ENCODE measurements around the gene PIGU.

The PIGU gene

DNA sequence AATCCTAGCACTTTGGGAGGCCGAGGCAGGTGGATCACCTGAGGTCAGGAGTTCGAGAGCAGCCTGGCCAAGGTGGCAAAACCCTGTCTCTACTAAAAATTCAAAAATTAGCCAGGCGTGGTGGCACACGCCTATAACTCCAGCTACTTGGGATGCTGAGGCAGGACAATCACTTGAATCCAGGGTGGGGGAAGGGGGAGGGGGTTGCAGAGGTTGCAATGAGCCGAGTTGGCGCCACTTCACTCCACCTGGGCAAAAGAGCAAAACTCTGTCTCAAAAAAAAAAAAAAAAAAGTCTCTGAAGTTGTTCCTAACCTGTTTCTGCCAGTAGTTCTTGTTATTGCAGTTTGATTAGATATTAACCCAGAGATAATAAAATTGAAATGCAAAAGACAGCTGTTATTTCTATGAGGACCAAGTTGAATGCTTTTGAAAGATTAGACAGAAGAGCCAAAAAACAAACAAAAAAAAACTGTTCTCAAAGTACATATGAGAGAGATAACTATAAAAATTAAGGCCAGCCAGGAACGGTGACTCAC is 22.6 kb downstream of the PIGU start:
- no peak for TF ChIP-seq POLR2AphosphoS5 (IDR thresholded peaks at IDR 0.05; ENCODE audit: low read depth)
- no peak for TF ChIP-seq GABPA (IDR thresholded peaks at IDR 0.05; ENCODE audit: low read depth)
- TF ChIP-seq, protein P1, sequence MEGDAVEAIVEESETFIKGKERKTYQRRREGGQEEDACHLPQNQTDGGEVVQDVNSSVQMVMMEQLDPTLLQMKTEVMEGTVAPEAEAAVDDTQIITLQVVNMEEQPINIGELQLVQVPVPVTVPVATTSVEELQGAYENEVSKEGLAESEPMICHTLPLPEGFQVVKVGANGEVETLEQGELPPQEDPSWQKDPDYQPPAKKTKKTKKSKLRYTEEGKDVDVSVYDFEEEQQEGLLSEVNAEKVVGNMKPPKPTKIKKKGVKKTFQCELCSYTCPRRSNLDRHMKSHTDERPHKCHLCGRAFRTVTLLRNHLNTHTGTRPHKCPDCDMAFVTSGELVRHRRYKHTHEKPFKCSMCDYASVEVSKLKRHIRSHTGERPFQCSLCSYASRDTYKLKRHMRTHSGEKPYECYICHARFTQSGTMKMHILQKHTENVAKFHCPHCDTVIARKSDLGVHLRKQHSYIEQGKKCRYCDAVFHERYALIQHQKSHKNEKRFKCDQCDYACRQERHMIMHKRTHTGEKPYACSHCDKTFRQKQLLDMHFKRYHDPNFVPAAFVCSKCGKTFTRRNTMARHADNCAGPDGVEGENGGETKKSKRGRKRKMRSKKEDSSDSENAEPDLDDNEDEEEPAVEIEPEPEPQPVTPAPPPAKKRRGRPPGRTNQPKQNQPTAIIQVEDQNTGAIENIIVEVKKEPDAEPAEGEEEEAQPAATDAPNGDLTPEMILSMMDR (IDR thresholded peaks at IDR 0.05; ENCODE audit: insufficient read depth, low read length) = no peak
- TF ChIP-seq, protein P2, sequence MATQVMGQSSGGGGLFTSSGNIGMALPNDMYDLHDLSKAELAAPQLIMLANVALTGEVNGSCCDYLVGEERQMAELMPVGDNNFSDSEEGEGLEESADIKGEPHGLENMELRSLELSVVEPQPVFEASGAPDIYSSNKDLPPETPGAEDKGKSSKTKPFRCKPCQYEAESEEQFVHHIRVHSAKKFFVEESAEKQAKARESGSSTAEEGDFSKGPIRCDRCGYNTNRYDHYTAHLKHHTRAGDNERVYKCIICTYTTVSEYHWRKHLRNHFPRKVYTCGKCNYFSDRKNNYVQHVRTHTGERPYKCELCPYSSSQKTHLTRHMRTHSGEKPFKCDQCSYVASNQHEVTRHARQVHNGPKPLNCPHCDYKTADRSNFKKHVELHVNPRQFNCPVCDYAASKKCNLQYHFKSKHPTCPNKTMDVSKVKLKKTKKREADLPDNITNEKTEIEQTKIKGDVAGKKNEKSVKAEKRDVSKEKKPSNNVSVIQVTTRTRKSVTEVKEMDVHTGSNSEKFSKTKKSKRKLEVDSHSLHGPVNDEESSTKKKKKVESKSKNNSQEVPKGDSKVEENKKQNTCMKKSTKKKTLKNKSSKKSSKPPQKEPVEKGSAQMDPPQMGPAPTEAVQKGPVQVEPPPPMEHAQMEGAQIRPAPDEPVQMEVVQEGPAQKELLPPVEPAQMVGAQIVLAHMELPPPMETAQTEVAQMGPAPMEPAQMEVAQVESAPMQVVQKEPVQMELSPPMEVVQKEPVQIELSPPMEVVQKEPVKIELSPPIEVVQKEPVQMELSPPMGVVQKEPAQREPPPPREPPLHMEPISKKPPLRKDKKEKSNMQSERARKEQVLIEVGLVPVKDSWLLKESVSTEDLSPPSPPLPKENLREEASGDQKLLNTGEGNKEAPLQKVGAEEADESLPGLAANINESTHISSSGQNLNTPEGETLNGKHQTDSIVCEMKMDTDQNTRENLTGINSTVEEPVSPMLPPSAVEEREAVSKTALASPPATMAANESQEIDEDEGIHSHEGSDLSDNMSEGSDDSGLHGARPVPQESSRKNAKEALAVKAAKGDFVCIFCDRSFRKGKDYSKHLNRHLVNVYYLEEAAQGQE (IDR thresholded peaks at IDR 0.05; ENCODE audit: insufficient replicate concordance, low read depth) = no peak
- no peak for TF ChIP-seq SPI1 (IDR thresholded peaks at IDR 0.05; ENCODE audit: borderline replicate concordance, low read depth)
- H3K27me3 ChIP-seq (ENCODE audit: insufficient read depth, poor library complexity, severe bottlenecking) = no peaks in the 10 kb centered on the region
- no peak overlapping the region for H3K4me3 ChIP-seq (replicated peaks; ENCODE audit: insufficient read depth, low read length)
- no peak overlapping the region for H3K27ac ChIP-seq (replicated peaks)
- DNase-seq (ENCODE audit: low read depth in 1 of 2, low spot score in 1 of 2) = no peak

DNA sequence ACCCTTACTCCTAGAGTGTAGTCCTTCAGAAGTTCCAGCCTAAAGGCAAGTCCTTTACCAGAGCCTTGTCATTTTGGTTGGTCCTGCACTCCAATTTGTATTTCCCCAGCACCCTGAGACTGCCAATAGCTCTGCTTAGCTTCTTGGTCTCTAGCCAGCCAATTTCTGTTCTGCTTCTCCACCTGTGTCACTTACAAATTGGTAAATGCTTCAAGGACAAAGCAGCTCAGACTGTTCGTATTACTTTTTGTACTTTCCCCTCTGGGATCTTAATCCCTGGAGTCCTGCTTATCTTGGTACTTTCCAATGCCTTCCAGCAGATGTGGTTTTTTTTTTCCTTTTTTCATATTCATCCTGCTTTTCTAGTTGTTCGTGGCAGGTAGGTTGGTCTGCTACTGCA is 25.7 kb downstream of the PIGU start:
- no peak for DNase-seq (ENCODE audit: low read depth in 1 of 2, low spot score in 1 of 2)
- Histone ChIP-seq H3K27me3 (ENCODE audit: insufficient read depth, poor library complexity, severe bottlenecking) (no peaks in the 10 kb centered on the region), H3K27ac (replicated peaks) (no peak overlapping the region), H3K4me3 (replicated peaks; ENCODE audit: insufficient read depth, low read length) (no peak overlapping the region)
- TF ChIP-seq, protein P1 (IDR thresholded peaks at IDR 0.05; ENCODE audit: insufficient read depth, low read length) = no peak

DNA sequence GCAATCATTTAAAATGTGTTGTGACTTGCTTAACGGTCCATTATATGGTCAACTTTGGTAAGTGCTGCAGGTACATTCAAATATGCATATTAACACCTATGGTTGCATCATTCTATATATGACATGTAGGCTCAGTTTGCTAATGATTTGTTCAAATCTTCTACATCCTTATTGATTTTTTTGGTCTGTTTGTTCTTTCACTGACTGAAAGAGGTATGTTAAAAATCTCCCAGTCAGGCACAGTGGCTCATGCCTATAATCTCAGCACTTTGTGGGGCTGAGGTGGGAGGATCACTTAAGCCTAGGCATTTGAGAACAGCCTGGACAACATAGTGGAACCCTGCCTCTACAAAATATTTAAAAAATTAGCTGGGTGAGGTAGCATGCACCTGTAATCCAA is 29.2 kb downstream of the PIGU start:
- TF ChIP-seq, protein P1 (IDR thresholded peaks at IDR 0.05; ENCODE audit: insufficient read depth, low read length) = no peak
- TF ChIP-seq SPI1 (IDR thresholded peaks at IDR 0.05; ENCODE audit: borderline replicate concordance, low read depth) (no peak), POLR2AphosphoS5 (IDR thresholded peaks at IDR 0.05; ENCODE audit: low read depth) (no peak), GABPA (IDR thresholded peaks at IDR 0.05; ENCODE audit: low read depth) (no peak)
- TF ChIP-seq, protein P2 (IDR thresholded peaks at IDR 0.05; ENCODE audit: insufficient replicate concordance, low read depth) = no peak
- Histone ChIP-seq H3K4me3 (replicated peaks; ENCODE audit: insufficient read depth, low read length) (no peak overlapping the region), H3K27me3 (ENCODE audit: insufficient read depth, poor library complexity, severe bottlenecking) (no peaks in the 10 kb centered on the region), H3K27ac (replicated peaks) (no peak overlapping the region)
- no peak for DNase-seq (ENCODE audit: low read depth in 1 of 2, low spot score in 1 of 2)

DNA sequence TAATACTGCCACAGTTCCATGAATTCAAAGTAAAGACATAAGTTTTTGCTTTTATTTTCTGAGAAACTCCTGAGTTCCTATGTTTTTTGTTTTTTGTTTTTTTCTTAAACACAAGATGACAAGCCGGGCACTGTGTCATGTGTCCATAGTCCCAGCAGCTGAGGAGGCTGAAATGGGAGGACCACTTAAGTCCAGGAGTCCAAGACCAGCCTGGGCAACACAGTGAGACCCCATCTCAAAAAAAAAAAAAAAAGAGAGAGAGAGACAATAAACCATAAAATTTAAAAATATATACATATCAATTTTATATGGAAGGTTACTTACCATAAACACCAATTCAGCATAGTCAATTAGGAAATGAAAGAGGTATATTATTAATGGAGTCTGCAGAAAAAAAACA is 31.9 kb downstream of the PIGU start:
- H3K4me3 ChIP-seq (replicated peaks; ENCODE audit: insufficient read depth, low read length) = no peak overlapping the region
- TF ChIP-seq, protein P2 (IDR thresholded peaks at IDR 0.05; ENCODE audit: insufficient replicate concordance, low read depth) = no peak
- TF ChIP-seq GABPA (IDR thresholded peaks at IDR 0.05; ENCODE audit: low read depth) (no peak), POLR2AphosphoS5 (IDR thresholded peaks at IDR 0.05; ENCODE audit: low read depth) (no peak), SPI1 (IDR thresholded peaks at IDR 0.05; ENCODE audit: borderline replicate concordance, low read depth) (no peak)
- TF ChIP-seq, protein P1 (IDR thresholded peaks at IDR 0.05; ENCODE audit: insufficient read depth, low read length) = no peak
- no peaks in the 10 kb centered on the region for H3K27me3 ChIP-seq (ENCODE audit: insufficient read depth, poor library complexity, severe bottlenecking)
- DNase-seq (ENCODE audit: low read depth in 1 of 2, low spot score in 1 of 2) = no peak
- peak overlapping the region; percentile 61 for H3K27ac ChIP-seq (replicated peaks)

Measured in HL-60 (cell line).